DOHH2 (cell line): ENCODE results near the gene CTAGE1.

Experiments used
- EZH2phosphoT487 ChIP-seq: fragments of 200-600 bp; sonication (generic); IDR thresholded peaks from 2 replicates; pipeline ENCODE4 v1.6.1; 2017; ENCODE audit warnings: borderline replicate concordance, mild to moderate bottlenecking, antibody characterized with exemption, low read length, moderate library complexity, mixed read lengths
- TF ChIP-seq, protein P1 (sequence below): fragments of 200-600 bp; sonication (generic); IDR thresholded peaks from one replicate; pipeline ENCODE4 v1.5.1; 2014; ENCODE audit warnings: antibody characterized with exemption, mild to moderate bottlenecking, low read depth, low read length; ENCODE audit not compliant: poor library complexity, severe bottlenecking

DNA sequence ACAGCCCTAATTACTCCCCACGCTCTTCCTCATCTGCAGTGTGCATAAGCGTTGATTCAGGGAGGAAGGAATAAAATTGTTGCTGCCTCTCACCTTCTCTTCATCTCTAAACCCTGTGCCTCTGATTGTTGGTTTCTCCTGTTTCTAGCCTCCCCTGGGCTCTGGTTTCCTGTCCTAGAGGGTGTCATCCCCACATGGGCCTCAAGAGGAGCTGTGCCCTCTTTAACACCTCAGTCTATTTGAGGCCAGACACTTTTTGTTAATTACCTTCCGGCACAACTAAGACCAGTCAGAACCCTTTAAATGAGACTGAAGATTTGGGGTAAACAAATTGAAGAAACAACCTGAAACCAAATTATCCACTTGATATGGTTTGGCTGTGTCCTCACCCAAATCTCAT, 9.7 kb downstream of the CTAGE1 start:
- TF ChIP-seq, protein P1, sequence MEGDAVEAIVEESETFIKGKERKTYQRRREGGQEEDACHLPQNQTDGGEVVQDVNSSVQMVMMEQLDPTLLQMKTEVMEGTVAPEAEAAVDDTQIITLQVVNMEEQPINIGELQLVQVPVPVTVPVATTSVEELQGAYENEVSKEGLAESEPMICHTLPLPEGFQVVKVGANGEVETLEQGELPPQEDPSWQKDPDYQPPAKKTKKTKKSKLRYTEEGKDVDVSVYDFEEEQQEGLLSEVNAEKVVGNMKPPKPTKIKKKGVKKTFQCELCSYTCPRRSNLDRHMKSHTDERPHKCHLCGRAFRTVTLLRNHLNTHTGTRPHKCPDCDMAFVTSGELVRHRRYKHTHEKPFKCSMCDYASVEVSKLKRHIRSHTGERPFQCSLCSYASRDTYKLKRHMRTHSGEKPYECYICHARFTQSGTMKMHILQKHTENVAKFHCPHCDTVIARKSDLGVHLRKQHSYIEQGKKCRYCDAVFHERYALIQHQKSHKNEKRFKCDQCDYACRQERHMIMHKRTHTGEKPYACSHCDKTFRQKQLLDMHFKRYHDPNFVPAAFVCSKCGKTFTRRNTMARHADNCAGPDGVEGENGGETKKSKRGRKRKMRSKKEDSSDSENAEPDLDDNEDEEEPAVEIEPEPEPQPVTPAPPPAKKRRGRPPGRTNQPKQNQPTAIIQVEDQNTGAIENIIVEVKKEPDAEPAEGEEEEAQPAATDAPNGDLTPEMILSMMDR: peak; percentile 12
- TF ChIP-seq EZH2phosphoT487: no peak
